VCaP (cell line): Measurements from ENCODE around the gene PTTG1IP.

Experiments used
- H3K27ac ChIP-seq: fragments of 450-650 bp; 2 replicates; pipeline ENCODE4 v1.5.1; 2017
- TF ChIP-seq, protein P1 (sequence below): fragments of 450-650 bp; conservative IDR thresholded peaks from 2 replicates; pipeline ENCODE4 v1.5.1; 2017; ENCODE audit warnings: mild to moderate bottlenecking, moderate library complexity

PTTG1IP gene

GRCh38 chr21:44907225-44907965 lies 33.9 kb upstream of the PTTG1IP start:
- no peak overlapping the region; the same call in 1 of the 2 replicates for H3K27ac ChIP-seq
- TF ChIP-seq, protein P1, sequence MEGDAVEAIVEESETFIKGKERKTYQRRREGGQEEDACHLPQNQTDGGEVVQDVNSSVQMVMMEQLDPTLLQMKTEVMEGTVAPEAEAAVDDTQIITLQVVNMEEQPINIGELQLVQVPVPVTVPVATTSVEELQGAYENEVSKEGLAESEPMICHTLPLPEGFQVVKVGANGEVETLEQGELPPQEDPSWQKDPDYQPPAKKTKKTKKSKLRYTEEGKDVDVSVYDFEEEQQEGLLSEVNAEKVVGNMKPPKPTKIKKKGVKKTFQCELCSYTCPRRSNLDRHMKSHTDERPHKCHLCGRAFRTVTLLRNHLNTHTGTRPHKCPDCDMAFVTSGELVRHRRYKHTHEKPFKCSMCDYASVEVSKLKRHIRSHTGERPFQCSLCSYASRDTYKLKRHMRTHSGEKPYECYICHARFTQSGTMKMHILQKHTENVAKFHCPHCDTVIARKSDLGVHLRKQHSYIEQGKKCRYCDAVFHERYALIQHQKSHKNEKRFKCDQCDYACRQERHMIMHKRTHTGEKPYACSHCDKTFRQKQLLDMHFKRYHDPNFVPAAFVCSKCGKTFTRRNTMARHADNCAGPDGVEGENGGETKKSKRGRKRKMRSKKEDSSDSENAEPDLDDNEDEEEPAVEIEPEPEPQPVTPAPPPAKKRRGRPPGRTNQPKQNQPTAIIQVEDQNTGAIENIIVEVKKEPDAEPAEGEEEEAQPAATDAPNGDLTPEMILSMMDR, result no peak

- no peak overlapping the region for H3K27ac ChIP-seq
- TF ChIP-seq, protein P1, result no peak
These were observed 32.2 kb upstream of the PTTG1IP start for GRCh38 chr21:44905728-44906090.

DNA sequence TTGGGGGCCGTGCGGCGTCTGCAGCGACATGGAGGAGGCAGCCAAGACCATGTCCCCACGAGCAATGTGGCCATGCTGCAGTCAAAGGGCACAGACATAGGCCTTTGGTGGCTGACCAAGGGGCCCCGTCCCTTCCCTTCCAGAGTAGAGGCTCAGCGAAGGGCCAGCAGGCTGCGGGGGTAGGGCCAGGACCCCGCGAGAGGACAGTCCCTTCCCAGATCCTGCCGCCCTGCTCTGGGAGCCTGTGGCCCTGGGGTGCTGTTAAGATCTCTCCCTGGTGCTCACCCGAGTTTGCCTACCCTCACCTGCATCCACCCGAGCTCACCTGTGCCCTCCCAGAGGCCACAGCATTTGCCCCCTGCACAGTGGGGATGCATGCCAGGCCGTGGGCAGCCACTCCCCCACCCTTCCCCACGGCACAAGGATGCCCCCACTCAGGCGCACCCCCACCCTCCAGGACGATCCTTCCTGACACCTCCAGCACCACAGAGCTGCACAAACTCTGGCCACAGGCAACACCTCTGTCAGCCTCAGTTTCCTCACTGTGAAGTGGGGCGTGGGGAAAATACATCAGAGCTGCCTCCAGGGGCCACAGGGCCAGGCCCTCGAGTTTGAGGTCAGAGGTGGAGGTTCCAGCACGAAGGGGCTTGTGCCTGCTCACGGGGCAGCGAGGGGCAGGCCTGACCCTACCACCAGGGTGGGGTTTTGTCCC lies 31.7 kb upstream of the PTTG1IP start:
- TF ChIP-seq, protein P1, result no peak

DNA sequence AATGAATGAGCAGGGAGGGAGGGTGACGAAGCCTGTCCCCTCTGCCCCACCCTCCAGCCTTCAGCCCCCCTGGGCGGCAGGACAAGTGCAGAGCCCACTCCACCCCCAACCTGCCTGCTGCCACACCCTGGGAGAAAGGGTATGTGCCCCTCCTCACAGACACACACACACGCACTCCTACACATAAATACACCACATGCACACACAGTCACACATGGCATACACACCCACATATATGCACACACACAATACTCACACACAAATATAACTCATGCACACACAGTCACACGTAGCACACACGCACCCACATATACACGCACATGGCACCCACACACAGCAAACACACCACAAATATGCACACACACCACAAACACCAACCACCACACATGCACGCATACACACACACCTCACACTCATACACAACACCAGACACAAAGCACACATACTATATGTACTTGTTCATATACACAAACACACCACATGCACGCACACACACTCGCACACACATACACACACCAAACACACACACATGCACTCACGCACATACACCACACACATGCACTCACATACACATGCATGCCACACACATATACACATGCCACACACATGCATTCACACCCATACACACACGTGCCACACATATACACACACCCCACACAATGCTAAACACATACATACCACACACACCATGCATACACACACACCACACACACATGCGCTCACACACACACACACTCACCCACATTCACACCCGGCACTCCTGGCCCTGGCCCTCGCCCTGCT lies 30.8 kb upstream of the PTTG1IP start:
- no peak overlapping the region for H3K27ac ChIP-seq
- TF ChIP-seq, protein P1, result no peak

More for the DNA sequence above, 31.7 kb upstream of the PTTG1IP start:
- H3K27ac ChIP-seq, result no peak overlapping the region

- TF ChIP-seq, protein P1, result no peak
These were observed 30.2 kb upstream of the PTTG1IP start for GRCh38 chr21:44903689-44904088.

DNA sequence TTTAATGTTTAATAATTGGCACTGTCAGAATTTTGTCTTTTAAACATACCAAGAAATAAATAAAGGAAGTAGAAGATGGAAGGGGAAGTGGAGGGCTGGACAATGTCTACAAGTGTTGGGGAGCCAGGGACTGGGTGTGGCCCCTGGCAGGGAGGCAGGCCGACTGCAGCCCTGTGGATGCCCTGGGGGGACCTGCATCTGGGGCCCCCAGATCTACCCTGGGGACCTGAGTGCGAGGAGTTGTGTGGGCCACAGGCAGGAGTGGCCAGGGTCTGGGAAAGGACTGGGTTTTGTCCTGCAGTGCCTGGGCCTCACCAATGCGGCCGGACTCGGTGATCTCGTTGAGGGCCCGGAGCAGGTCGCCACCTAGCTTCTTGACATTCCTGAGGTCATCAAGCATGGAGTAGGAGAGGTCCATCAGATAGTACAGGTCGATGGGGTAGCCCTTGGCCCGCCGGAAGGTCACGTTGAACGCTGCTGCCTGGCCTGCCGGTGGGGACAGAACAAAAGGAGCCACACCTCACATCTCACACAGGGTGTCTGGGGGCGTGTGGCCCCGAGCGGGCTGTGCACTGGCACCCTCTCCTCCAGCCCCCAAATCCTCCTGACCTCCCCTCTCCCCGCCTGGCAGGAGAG lies 29.7 kb upstream of the PTTG1IP start:
- no peak overlapping the region for H3K27ac ChIP-seq
- TF ChIP-seq, protein P1, result no peak

More at GRCh38 chr21:44903689-44904088, 30.2 kb upstream of the PTTG1IP start:
- no peak overlapping the region for H3K27ac ChIP-seq
